SK-N-SH (cell line): Measurements from ENCODE around the gene CSTPP1. TPM values are rescaled to one million over a fixed set of nuclear protein-coding genes. Genes with fewer than 3 reads are reported as not detected.

Source experiments
- CTCF ChIA-PET: fragments of 300-600, 350-600 bp; formaldehyde crosslinking; extraction: SDS; loops from one replicate; lab custom pipeline; 2021; lab: Yijun Ruan, JAX
- POLR2A ChIA-PET: fragments of 350-600 bp; sonication (Branson Sonifier 250); formaldehyde crosslinking; extraction: SDS; loops from one replicate; lab custom pipeline; 2020; ENCODE audit warnings: antibody characterized with exemption, inconsistent platforms; lab: Yijun Ruan, JAX
- DNase-seq: peaks from one replicate; pipeline ENCODE4 v3.0.0; 2012
- H2AFZ ChIP-seq: fragments of 200-600 bp; sonication (generic); 2 replicates; pipeline ENCODE4 v1.8.1; 2016; ENCODE audit warnings: antibody characterized with exemption, mild to moderate bottlenecking, low read depth
- H3F3A ChIP-seq: fragments of 200-600 bp; sonication (generic); replicated peaks from 2 replicates; pipeline ENCODE3; 2016; ENCODE audit warnings: antibody characterized with exemption, mild to moderate bottlenecking; ENCODE audit not compliant: insufficient read depth
- H3K27ac ChIP-seq, 2 experiments: fragments of 200-500 bp in 1 of 2; fragments of 200-600 bp in 1 of 2; sonication (Bioruptor generic) in 1 of 2; sonication (generic), shearing (Covaris generic) in 1 of 2; 2 replicates each; pipeline versions ENCODE4 v1.5.1 to v1.6.1; 2014 to 2016; ENCODE audit warnings: low read depth in 2 of 2, inconsistent platforms in 1 of 2, low read length in 1 of 2, mild to moderate bottlenecking in 1 of 2, mixed read lengths in 1 of 2
- H3K27me3 ChIP-seq: fragments of 200-600 bp; sonication (generic), shearing (Covaris generic); 2 replicates; pipeline ENCODE4 v1.6.1; 2016; ENCODE audit warnings: mixed run types; ENCODE audit not compliant: insufficient read depth
- H3K36me3 ChIP-seq, 2 experiments: fragments of 200-500 bp in 1 of 2; fragments of 200-600 bp in 1 of 2; sonication (Bioruptor generic) in 1 of 2; sonication (generic) in 1 of 2; replicated peaks in 1 of 2; 2 replicates each; pipeline versions ENCODE3 to v1.5.1; 2014 to 2016; ENCODE audit warnings: low read length in 1 of 2, mild to moderate bottlenecking in 1 of 2; ENCODE audit not compliant: insufficient read depth in 2 of 2, control insufficient read depth in 1 of 2
- H3K4me1 ChIP-seq, 2 experiments: fragments of 200-500 bp in 1 of 2; fragments of 200-600 bp in 1 of 2; sonication (Bioruptor generic) in 1 of 2; sonication (generic), shearing (Covaris generic) in 1 of 2; 2 replicates each; pipeline versions ENCODE4 v1.5.1 to v1.6.1; 2014 to 2016; ENCODE audit warnings: low read depth in 1 of 2, low read length in 1 of 2, mixed run types in 1 of 2; ENCODE audit not compliant: insufficient read depth in 2 of 2, control insufficient read depth in 1 of 2
- H3K4me2 ChIP-seq: fragments of 200-600 bp; sonication (generic), shearing (Covaris generic); 2 replicates; pipeline ENCODE4 v1.6.1; 2017; ENCODE audit warnings: mixed run types
- H3K4me3 ChIP-seq, 2 experiments: fragments of 200-500 bp in 1 of 2; fragments of 200-600 bp in 1 of 2; sonication (Bioruptor generic) in 1 of 2; sonication (generic), shearing (Covaris generic) in 1 of 2; 2 replicates each; pipeline versions ENCODE4 v1.5.1 to v1.8.1; 2014 to 2016; ENCODE audit warnings: low read depth in 2 of 2, inconsistent platforms in 1 of 2, low read length in 1 of 2, mild to moderate bottlenecking in 1 of 2, mixed read lengths in 1 of 2, moderate library complexity in 1 of 2
- H3K79me2 ChIP-seq: fragments of 200-600 bp; sonication (generic); 2 replicates; pipeline ENCODE4 v1.8.1; 2017; ENCODE audit warnings: mild to moderate bottlenecking; ENCODE audit not compliant: insufficient read depth
- H3K9ac ChIP-seq: fragments of 200-600 bp; sonication (generic); 2 replicates; pipeline ENCODE4 v1.6.1; 2017; ENCODE audit warnings: mixed run types
- H3K9me2 ChIP-seq: fragments of 200-600 bp; sonication (generic); 2 replicates; pipeline ENCODE4 v1.6.1; 2017; ENCODE audit warnings: mixed run types
- H3K9me3 ChIP-seq: fragments of 200-600 bp; sonication (generic); 2 replicates; pipeline ENCODE4 v1.6.1; 2017; ENCODE audit warnings: mixed run types, mild to moderate bottlenecking, moderate library complexity
- H4K20me1 ChIP-seq: fragments of 200-600 bp; sonication (generic); 2 replicates; pipeline ENCODE4 v1.6.1; 2017; ENCODE audit warnings: mild to moderate bottlenecking, mixed run types; ENCODE audit not compliant: insufficient read depth
- CHD2 ChIP-seq: fragments of 150-350 bp; IDR thresholded peaks from 2 replicates; pipeline ENCODE4 v1.6.1; 2018; ENCODE audit warnings: low read length; ENCODE audit not compliant: partially characterized antibody
- ELF1 ChIP-seq: IDR thresholded peaks from 2 replicates; pipeline ENCODE4 v1.4.0; 2012
- EP300 ChIP-seq, 2 experiments: IDR thresholded peaks; 2 replicates each; pipeline versions ENCODE4 v1.4.0 to v1.6.1; 2012; ENCODE audit warnings: borderline replicate concordance in 1 of 2, low read depth in 1 of 2, low read length in 1 of 2
- FOXJ3 ChIP-seq: sonication (generic); formaldehyde crosslinking; IDR thresholded peaks from 2 replicates; pipeline ENCODE4 v1.5.1; 2020; ENCODE audit warnings: mild to moderate bottlenecking, missing genetic modification reagents
- FOXM1 ChIP-seq: IDR thresholded peaks from 2 replicates; pipeline ENCODE4 v1.4.0; 2012; ENCODE audit warnings: low read depth, mild to moderate bottlenecking
- IRF3 ChIP-seq: fragments of 150-350 bp; IDR thresholded peaks from 2 replicates; pipeline ENCODE4 v1.6.1; 2016; ENCODE audit warnings: mild to moderate bottlenecking, low read depth, low read length
- NFIC ChIP-seq: IDR thresholded peaks from 2 replicates; pipeline ENCODE4 v1.4.0; 2012; ENCODE audit warnings: borderline replicate concordance
- PBX3 ChIP-seq: IDR thresholded peaks from 2 replicates; pipeline ENCODE4; 2012
- RCOR1 ChIP-seq: fragments of 150-350 bp; IDR thresholded peaks from 2 replicates; pipeline ENCODE4 v1.6.1; 2017; ENCODE audit warnings: antibody characterized with exemption, low read length
- REST ChIP-seq: IDR thresholded peaks from 2 replicates; pipeline ENCODE4 v1.6.1; 2012; ENCODE audit warnings: mild to moderate bottlenecking, low read depth, low read length, moderate library complexity
- RFX5 ChIP-seq: IDR thresholded peaks from 2 replicates; pipeline ENCODE4 v1.6.1; 2012; ENCODE audit warnings: mild to moderate bottlenecking, improper control_type of control experiment, low read length
- SIN3A ChIP-seq: IDR thresholded peaks from 2 replicates; pipeline ENCODE4 v1.6.1; 2012; ENCODE audit warnings: low read depth, mild to moderate bottlenecking, low read length, moderate library complexity, borderline replicate concordance
- TAF1 ChIP-seq: IDR thresholded peaks from 2 replicates; pipeline ENCODE4 v1.6.1; 2012; ENCODE audit warnings: low read depth, mild to moderate bottlenecking, low read length, moderate library complexity, borderline replicate concordance
- TEAD4 ChIP-seq: IDR thresholded peaks from 2 replicates; pipeline ENCODE4 v1.4.0; 2012; ENCODE audit warnings: mild to moderate bottlenecking, borderline replicate concordance; ENCODE audit not compliant: insufficient read depth
- ZBTB33 ChIP-seq: IDR thresholded peaks from 2 replicates; pipeline ENCODE4 v1.4.0; 2012; ENCODE audit warnings: low read depth, borderline replicate concordance
- WGBS: methylation state at CpG from one replicate; pipeline ENCODE4 v1.1.6; 2017; ENCODE audit warnings: low lambda C conversion rate; 5-methylcytosine and 5-hydroxymethylcytosine counted together
- polyA plus RNA-seq, 3 experiments: library from polyadenylated mRNA; depleted of rRNA; stranded (reverse); fragments of >200 nt; gene quantifications; 2 replicates each; pipeline ENCODE4 v1.2.3, GENCODE V29; 2012

Gene CSTPP1
- polyA plus RNA-seq, 1 of the 3 experiments (the other 2 are of a cell fraction) = 85.7 TPM

GRCh38 chr11:47136327-47136726, 199.8 kb downstream of the CSTPP1 start:
- Histone ChIP-seq H3K9me3 (no peaks in the 10 kb centered on the region), H3K4me2 (no peak overlapping the region), H3K9me2 (no peaks in the 10 kb centered on the region), H3F3A (no peaks in the 10 kb centered on the region), H3K4me3 (no peak overlapping the region), H4K20me1 (no peaks in the 10 kb centered on the region), H3K4me1 (peaks cover 0 to 3% of the 10 kb centered on the region in 2 experiments; a peak in 1 of 4 replicates), H3K36me3 (peaks cover 4 to 22% of the 10 kb centered on the region in 2 experiments), H3K9ac (no peak overlapping the region), H3K79me2 (no peaks in the 10 kb centered on the region), H2AFZ (no peak overlapping the region), H3K27me3 (no peaks in the 10 kb centered on the region), H3K27ac (no peak overlapping the region)
- CTCF ChIA-PET = no interaction called here
- no peak for DNase-seq
- WGBS = 81% methylated on average over 2 of the region's 3 CpGs
- POLR2A ChIA-PET = no interaction called here
- TF ChIP-seq EP300 (IDR thresholded peaks at IDR 0.05; ENCODE audit: borderline replicate concordance in 1 of 2, low read depth in 1 of 2, low read length in 1 of 2) (no peak), SIN3A (no peak), RCOR1 (no peak), REST (no peak), ZBTB33 (no peak), FOXJ3 (CRISPR knock-in tag) (no peak), IRF3 (no peak), ELF1 (no peak), FOXM1 (no peak), RFX5 (no peak), TEAD4 (no peak), TAF1 (no peak), NFIC (no peak), PBX3 (no peak), CHD2 (no peak)
